Mucosa of descending colon (tissue), 3 donors: ENCODE measurements around the gene FFAR1. TPM values are rescaled to one million over a fixed set of nuclear protein-coding genes. Genes with fewer than 3 reads are reported as not detected.
A peak's percentile ranks its signal among the peaks of the same experiment; 100 is the strongest.

Experiments used
- ATAC-seq: fragments of 200-7000 bp; cut with Tn5 transposase; one replicate; pipeline ENCODE4 v1.9.1; 2020; ENCODE audit warnings: mild to moderate bottlenecking, moderate library complexity
- DNase-seq, 3 donors: peaks; one replicate each; pipeline ENCODE4 v3.0.0-alpha.2; 2020
- H3K36me3 ChIP-seq: fragments of 200-600 bp; one replicate; pipeline ENCODE4 v1.8.0; 2021; ENCODE audit warnings: low read depth, mild to moderate bottlenecking
- H3K4me1 ChIP-seq: fragments of 200-600 bp; one replicate; pipeline ENCODE4 v1.8.0; 2021; ENCODE audit warnings: low read depth, mild to moderate bottlenecking
- H3K4me3 ChIP-seq: fragments of 200-600 bp; one replicate; pipeline ENCODE4 v1.8.0; 2021; ENCODE audit warnings: mild to moderate bottlenecking
- H3K9me3 ChIP-seq: fragments of 200-600 bp; one replicate; pipeline ENCODE4 v1.8.0; 2021; ENCODE audit warnings: mild to moderate bottlenecking
- CTCF ChIP-seq: fragments of 200-600 bp; IDR thresholded peaks from one replicate; pipeline ENCODE4 v1.8.0; 2022; ENCODE audit warnings: antibody characterized with exemption, mild to moderate bottlenecking
- intact Hi-C, 2 donors: fragments of 100-400 bp; cut with DNase I in 1 of 2; cut with micrococcal nuclease in 1 of 2; formaldehyde crosslinking; loops; one replicate each; pipeline versions ENCODE4 v1.11.0 to v1.11.1; 2022; cut with DNase I, micrococcal nuclease
- total RNA-seq, 3 donors: library from RNA; stranded (reverse); fragmentation: NEBNext Ultra II Directional in 2 of 3; extraction: Animal tissue kit (Norgen Biotek cat#: 25700) in 2 of 3; gene quantifications; one replicate each; pipeline versions ENCODE4 v1.2.1 to v1.2.4, GENCODE V29; 2021 to 2023
- donor health status: DM: no; HTN: no; CAD: no; lungs with moderate emphysema.
- donor health status: DM: no; HTN: no; CAD: no.
- donor health status: DM: no; HTN: yes; CAD: no.

Gene FFAR1
- total RNA-seq, 3 donors from 2014 or later: not detected

- no peak for TF ChIP-seq CTCF
- no peaks in the 10 kb centered on the region for H3K36me3 ChIP-seq
- no peak overlapping the region for H3K4me3 ChIP-seq
- no peaks in the 10 kb centered on the region for H3K4me1 ChIP-seq
- ATAC-seq (peak; percentile 13), DNase-seq (no peak)
- intact Hi-C loops: no loop called here
- no peaks in the 10 kb centered on the region for H3K9me3 ChIP-seq
Measured at GRCh38 chr19:35315883-35316282, 31.8 kb upstream of the FFAR1 start.

- DNase-seq (peak in 1 of 3 donors; percentile 39), ATAC-seq (no peak)
- H3K4me1 ChIP-seq: no peaks in the 10 kb centered on the region
- no peak overlapping the region for H3K4me3 ChIP-seq
- no peaks in the 10 kb centered on the region for H3K36me3 ChIP-seq
- TF ChIP-seq CTCF: no peak
- intact Hi-C loops: no loop called here
- H3K9me3 ChIP-seq: no peaks in the 10 kb centered on the region
Measured at GRCh38 chr19:35316560-35316959, 31.1 kb upstream of the FFAR1 start.

- intact Hi-C loops: no loop called here
- DNase-seq: no peak
Measured at GRCh38 chr19:35317464-35318043, 30.1 kb upstream of the FFAR1 start.

GRCh38 chr19:35318679-35319448, 28.8 kb upstream of the FFAR1 start:
- TF ChIP-seq CTCF: no peak
- no peak overlapping the region for H3K4me3 ChIP-seq
- DNase-seq (peak in 2 of 3 donors; percentile 15 to 74), ATAC-seq (peak; percentile 45)
- no peaks in the 10 kb centered on the region for H3K4me1 ChIP-seq
- intact Hi-C loops: no loop called here
- no peaks in the 10 kb centered on the region for H3K36me3 ChIP-seq
- H3K9me3 ChIP-seq: no peaks in the 10 kb centered on the region

More at GRCh38 chr19:35317464-35318043, 30.1 kb upstream of the FFAR1 start:
- no peaks in the 10 kb centered on the region for H3K9me3 ChIP-seq
- no peaks in the 10 kb centered on the region for H3K4me1 ChIP-seq
- peak; percentile 17 for ATAC-seq
- no peaks in the 10 kb centered on the region for H3K36me3 ChIP-seq
- H3K4me3 ChIP-seq: no peak overlapping the region
- no peak for TF ChIP-seq CTCF

GRCh38 chr19:35320065-35320713, 27.5 kb upstream of the FFAR1 start:
- peak in 1 of 3 donors; percentile 17 for DNase-seq
- no peaks in the 10 kb centered on the region for H3K36me3 ChIP-seq
- H3K9me3 ChIP-seq: no peaks in the 10 kb centered on the region
- H3K4me3 ChIP-seq: no peak overlapping the region
- intact Hi-C loops: no loop called here
- no peak for TF ChIP-seq CTCF
- H3K4me1 ChIP-seq: no peaks in the 10 kb centered on the region
- peak; percentile 13 for ATAC-seq
